Transverse colon (tissue), 4 donors: ENCODE results near the gene RAD52. TPM values are rescaled to one million over a fixed set of nuclear protein-coding genes. Genes with fewer than 3 reads are reported as not detected.

Experiments
- DNase-seq: peaks from one replicate; pipeline ENCODE4 v3.0.0-alpha.2; 2019
- H3K27ac ChIP-seq, 4 donors: fragments of 200-600 bp; sonication (generic); 2 replicates each; pipeline ENCODE4 v1.5.1; 2016 to 2018; ENCODE audit warnings: inconsistent platforms in 4 of 4
- H3K27me3 ChIP-seq: fragments of 200-600 bp; sonication (generic); 2 replicates; pipeline ENCODE4 v1.5.1; 2017; ENCODE audit warnings: inconsistent platforms
- H3K36me3 ChIP-seq, 4 donors: fragments of 200-600 bp; sonication (generic); 2 replicates each; pipeline ENCODE4 v1.5.1; 2017 to 2019; ENCODE audit warnings: inconsistent platforms in 4 of 4
- H3K4me1 ChIP-seq, 4 donors: fragments of 200-600 bp; sonication (generic); 2 replicates each; pipeline ENCODE4 v1.5.1; 2017 to 2020; ENCODE audit warnings: inconsistent platforms in 4 of 4
- H3K4me3 ChIP-seq, 4 donors: fragments of 200-600 bp; sonication (generic); 1 replicate in 1 of 4; 2 replicates in 3 of 4; pipeline versions ENCODE4 v1.5.1 to v1.6.1; 2017 to 2019; ENCODE audit warnings: inconsistent platforms in 4 of 4
- H3K9me3 ChIP-seq, 2 donors: fragments of 200-600 bp; sonication (generic); 2 replicates each; pipeline ENCODE4 v1.5.1; 2017 to 2019; ENCODE audit warnings: inconsistent platforms in 2 of 2
- CTCF ChIP-seq, 5 experiments: fragments of 200-600 bp in 3 of 5; fragments of 450-650 bp in 2 of 5; sonication (generic) in 3 of 5; IDR thresholded peaks; 1 replicate in 2 of 5; 2 replicates in 3 of 5; pipeline ENCODE4 v1.5.1; 2016 to 2017; ENCODE audit warnings: antibody characterized with exemption in 5 of 5, inconsistent platforms in 3 of 5, mild to moderate bottlenecking in 2 of 5, moderate library complexity in 1 of 5
- EP300 ChIP-seq: sonication (generic); formaldehyde crosslinking; IDR thresholded peaks from one replicate; pipeline ENCODE4 v1.6.1; 2017; ENCODE audit warnings: antibody characterized with exemption, low read depth
- POLR2A ChIP-seq: fragments of 450-650 bp; IDR thresholded peaks from one replicate; pipeline ENCODE4 v1.6.1; 2016; ENCODE audit warnings: antibody characterized with exemption, mild to moderate bottlenecking, moderate library complexity
- POLR2AphosphoS5 ChIP-seq, 3 donors: sonication (generic); formaldehyde crosslinking; IDR thresholded peaks; one replicate each; pipeline ENCODE4 v1.6.1; 2016; ENCODE audit warnings: antibody characterized with exemption in 3 of 3
- WGBS, 2 donors: methylation state at CpG; one replicate each; pipeline ENCODE4 v1.1.5; 2018; ENCODE audit warnings: low coverage in 1 of 2; 5-methylcytosine and 5-hydroxymethylcytosine counted together
- in situ Hi-C, 4 donors: fragments of 200-750 bp; cut with MboI; loops; one replicate each; pipeline versions ENCODE4 v1.15.0 to v1.15.1; 2017; ENCODE audit warnings: low sequenced_read_pairs in 3 of 4, low pct_ligation_motif_present in 1 of 4, low pct_unique_long_range_greater_than_20kb in 1 of 4
- intact Hi-C: fragments of 100-400 bp; cut with DNase I; formaldehyde crosslinking; loops from one replicate; pipeline ENCODE4 v1.15.1; 2023; ENCODE audit warnings: low total_unique reads
- total RNA-seq, 4 donors: library from RNA; depleted of rRNA; stranded (reverse); fragments of >200 nt; gene quantifications; one replicate each; pipeline ENCODE4 v1.1.0, GENCODE V29; 2016

The RAD52 gene
- total RNA-seq, 4 donors from 2014 or later: 12.7 to 84.2 (median 31.4) TPM

DNA sequence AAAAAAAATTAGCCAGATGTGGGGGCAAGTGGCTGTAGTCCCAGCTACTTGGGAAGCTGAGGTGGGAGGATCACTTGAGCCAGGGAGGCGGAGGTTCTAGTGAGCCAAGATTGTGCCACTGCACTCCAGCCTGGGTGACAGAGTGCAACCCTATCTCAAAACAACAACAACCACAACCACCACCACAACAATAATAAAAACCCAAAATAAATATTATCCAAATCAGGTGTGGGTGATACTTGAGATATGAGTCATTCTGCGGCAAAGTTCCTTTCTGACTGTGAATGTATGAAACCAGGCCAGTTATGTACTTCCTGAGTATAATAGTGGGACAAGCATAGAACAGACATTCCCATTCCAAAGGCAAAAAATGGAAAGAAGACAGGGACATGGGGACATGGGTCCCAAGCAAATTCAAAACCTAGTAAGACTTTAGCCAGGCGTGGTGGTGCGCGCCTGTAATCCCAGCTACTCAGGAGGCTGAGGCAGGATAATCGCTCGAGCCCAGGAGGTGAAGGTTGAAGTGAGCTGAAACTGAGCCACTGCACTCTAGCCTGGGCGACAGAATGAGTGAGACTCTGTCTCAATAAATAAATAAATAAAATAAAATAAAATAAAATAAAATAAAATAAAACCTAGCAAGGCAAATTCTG is 31.8 kb upstream of the RAD52 start:
- intact Hi-C loops: loop anchor here (10.0 kb wide), 1 partner anchor 93 kb away; no protein-coding TSS in a partner anchor
- no peak overlapping the region for H3K27ac ChIP-seq
- H3K4me3 ChIP-seq: no peak overlapping the region
- TF ChIP-seq POLR2AphosphoS5 (IDR thresholded peaks at IDR 0.05) (no peak), POLR2A (no peak), CTCF (IDR thresholded peaks at IDR 0.05) (no peak), EP300 (no peak)
- WGBS, 2 donors: 92 to 93% methylated on average over 2 to 8 of the region's 8 CpGs
- DNase-seq: no peak
- H3K36me3 ChIP-seq: no peaks in the 10 kb centered on the region
- H3K27me3 ChIP-seq: no peaks in the 10 kb centered on the region
- in situ Hi-C loops: no loop called here
- H3K4me1 ChIP-seq: no peaks in the 10 kb centered on the region
- no peaks in the 10 kb centered on the region for H3K9me3 ChIP-seq

GRCh38 chr12:979349-979748 is 29.9 kb upstream of the RAD52 start:
- H3K27me3 ChIP-seq: no peaks in the 10 kb centered on the region
- no peak overlapping the region for H3K27ac ChIP-seq
- DNase-seq: no peak
- H3K36me3 ChIP-seq: no peaks in the 10 kb centered on the region
- intact Hi-C loops: no loop called here
- in situ Hi-C loops: no loop called here
- H3K9me3 ChIP-seq: no peaks in the 10 kb centered on the region
- no peaks in the 10 kb centered on the region for H3K4me1 ChIP-seq
- WGBS, 2 donors: 77 to 83% methylated on average over 4 to 5 of the region's 5 CpGs
- H3K4me3 ChIP-seq: no peak overlapping the region
- TF ChIP-seq EP300 (no peak), CTCF (IDR thresholded peaks at IDR 0.05) (no peak), POLR2A (no peak), POLR2AphosphoS5 (IDR thresholded peaks at IDR 0.05) (no peak)

- WGBS, 2 donors: 93 to 95% methylated on average over 4 of the region's 4 CpGs
- Histone ChIP-seq H3K4me3 (no peak overlapping the region), H3K9me3 (no peaks in the 10 kb centered on the region), H3K36me3 (no peaks in the 10 kb centered on the region), H3K27me3 (no peaks in the 10 kb centered on the region), H3K27ac (no peak overlapping the region), H3K4me1 (no peaks in the 10 kb centered on the region)
- intact Hi-C loops (no loop called here), in situ Hi-C loops (no loop called here)
- TF ChIP-seq CTCF (IDR thresholded peaks at IDR 0.05) (no peak), EP300 (no peak), POLR2AphosphoS5 (IDR thresholded peaks at IDR 0.05) (no peak), POLR2A (no peak)
- DNase-seq: no peak
Observed at GRCh38 chr12:977156-977555, 27.7 kb upstream of the RAD52 start.

DNA sequence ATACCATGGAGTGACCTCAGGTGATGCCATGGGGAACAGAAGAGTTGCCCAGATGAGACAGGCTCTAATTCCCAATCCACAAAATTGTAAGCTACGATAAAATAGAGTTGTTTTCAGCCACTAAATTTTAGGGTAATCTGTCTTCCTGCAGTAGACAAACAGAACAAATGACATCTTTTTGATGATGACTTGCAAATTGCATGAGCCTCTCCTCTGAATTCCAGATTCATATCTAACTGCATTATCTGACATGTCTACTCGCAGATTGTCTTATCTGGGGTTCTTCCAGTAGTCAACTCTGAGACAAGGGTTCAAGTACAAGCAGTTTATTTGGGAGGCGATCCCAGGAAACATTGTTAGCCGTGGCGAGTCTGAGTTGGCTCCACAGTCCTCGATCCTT is 27.1 kb upstream of the RAD52 start:
- no peak for DNase-seq
- H3K27ac ChIP-seq: no peak overlapping the region
- intact Hi-C loops (no loop called here), in situ Hi-C loops (no loop called here)
- H3K9me3 ChIP-seq: no peaks in the 10 kb centered on the region
- no peaks in the 10 kb centered on the region for H3K27me3 ChIP-seq
- no peaks in the 10 kb centered on the region for H3K4me1 ChIP-seq
- 94 to 95% methylated on average over 3 to 6 of the region's 6 CpGs for WGBS, 2 donors
- TF ChIP-seq EP300: no peak
- H3K36me3 ChIP-seq: no peaks in the 10 kb centered on the region
- no peak overlapping the region for H3K4me3 ChIP-seq
